Fibroblast of gingiva (primary cell): ENCODE results near the gene SDCCAG8.

Experiments used
- DNase-seq: peaks from one replicate; pipeline ENCODE4 v3.0.0-alpha.2; 2011; ENCODE audit warnings: low read depth

The SDCCAG8 gene

GRCh38 chr1:243281672-243282071 is 25.8 kb downstream of the SDCCAG8 start:
- DNase-seq: no peak

- peak; percentile 45 for DNase-seq
Measured at GRCh38 chr1:243286409-243287122, 30.7 kb downstream of the SDCCAG8 start.

- no peak for DNase-seq
Measured at GRCh38 chr1:243287123-243287460, 31.3 kb downstream of the SDCCAG8 start.

GRCh38 chr1:243287652-243288051 is 31.8 kb downstream of the SDCCAG8 start:
- peak; percentile 35 for DNase-seq

- no peak for DNase-seq
Measured at GRCh38 chr1:243288062-243288461, 32.2 kb downstream of the SDCCAG8 start.

GRCh38 chr1:243291292-243291691 is 35.5 kb downstream of the SDCCAG8 start:
- DNase-seq: peak; percentile 31

- no peak for DNase-seq
Measured at GRCh38 chr1:243292117-243292516, 36.3 kb downstream of the SDCCAG8 start.

- DNase-seq: no peak
Measured at GRCh38 chr1:243293941-243294722, 38.3 kb downstream of the SDCCAG8 start.

GRCh38 chr1:243294723-243295121 is 38.9 kb downstream of the SDCCAG8 start:
- peak; percentile 38 for DNase-seq

- DNase-seq: no peak
Measured at GRCh38 chr1:243299069-243299468, 43.2 kb downstream of the SDCCAG8 start.

GRCh38 chr1:243301059-243301458 is 45.2 kb downstream of the SDCCAG8 start:
- no peak for DNase-seq

GRCh38 chr1:243311809-243312208 is 56.0 kb downstream of the SDCCAG8 start:
- no peak for DNase-seq

GRCh38 chr1:243312952-243313634 is 57.3 kb downstream of the SDCCAG8 start:
- peak; percentile 26 for DNase-seq

- no peak for DNase-seq
Measured at GRCh38 chr1:243313635-243314536, 58.0 kb downstream of the SDCCAG8 start.

GRCh38 chr1:243315455-243315854 is 59.6 kb downstream of the SDCCAG8 start:
- DNase-seq: no peak

GRCh38 chr1:243315893-243316292 is 60.1 kb downstream of the SDCCAG8 start:
- no peak for DNase-seq

- DNase-seq: no peak
Measured at GRCh38 chr1:243316366-243316989, 60.6 kb downstream of the SDCCAG8 start.

- no peak for DNase-seq
Measured at GRCh38 chr1:243320224-243320623, 64.4 kb downstream of the SDCCAG8 start.

GRCh38 chr1:243322326-243322725 is 66.5 kb downstream of the SDCCAG8 start:
- DNase-seq: no peak

GRCh38 chr1:243323491-243323890 is 67.7 kb downstream of the SDCCAG8 start:
- DNase-seq: no peak

GRCh38 chr1:243325305-243325890 is 69.6 kb downstream of the SDCCAG8 start:
- DNase-seq: peak; percentile 46
